PC-9 (cell line): ENCODE data around the gene FAM222B. TPM values are rescaled to one million over a fixed set of nuclear protein-coding genes. Genes with fewer than 3 reads are reported as not detected.
A peak's percentile ranks its signal among the peaks of the same experiment; 100 is the strongest.
"Not testable (repeated sequence)": the region's sequence is repeated elsewhere in the genome, so short reads cannot be mapped to it uniquely, and the experiment has no call there.

ENCODE experiments used
- BruUV-seq: library from RNA; stranded (reverse); fragments of 400-500 nt; replicated peaks from 2 replicates; lab custom pipeline; 2021; lab: Mats Ljungman, UMichigan
- CTCF ChIA-PET: fragments of 300-600 bp; sonication (Branson Sonifier 250); formaldehyde crosslinking; loops from one replicate; lab custom pipeline; 2022; ENCODE audit warnings: antibody characterized with exemption; lab: Charles Lee
- POLR2A ChIA-PET: fragments of 300-600 bp; sonication (Branson Sonifier 250); formaldehyde crosslinking; loops from one replicate; lab custom pipeline; 2022; ENCODE audit warnings: antibody characterized with exemption; ENCODE audit not compliant: unreplicated experiment; lab: Charles Lee
- DNase-seq, 2 experiments: peaks; one replicate each; pipeline versions ENCODE4 v3.0.0 to v3.0.0-alpha.2; 2015 to 2022; ENCODE audit warnings: mixed read lengths in 1 of 2
- H2AFZ ChIP-seq: fragments of 200-600 bp; sonication (generic); 2 replicates; pipeline ENCODE4 v1.8.1; 2017; ENCODE audit warnings: antibody characterized with exemption
- H3F3A ChIP-seq: fragments of 200-600 bp; sonication (generic); 2 replicates; pipeline ENCODE4 v1.8.1; 2017; ENCODE audit warnings: antibody characterized with exemption, mild to moderate bottlenecking, low read depth; ENCODE audit not compliant: insufficient read depth
- H3K27ac ChIP-seq: fragments of 200-600 bp; sonication (generic); 2 replicates; pipeline ENCODE4 v1.6.1; 2016; ENCODE audit warnings: mixed run types
- H3K27me3 ChIP-seq: fragments of 200-600 bp; sonication (generic); 2 replicates; pipeline ENCODE4 v1.6.1; 2016; ENCODE audit warnings: low read depth, mixed run types; ENCODE audit not compliant: insufficient read depth
- H3K36me3 ChIP-seq: fragments of 200-600 bp; sonication (generic); 2 replicates; pipeline ENCODE4 v1.6.1; 2016; ENCODE audit warnings: low read depth, mixed run types
- H3K4me1 ChIP-seq: fragments of 200-600 bp; sonication (generic); replicated peaks from 2 replicates; pipeline ENCODE4 v1.6.1; 2016; ENCODE audit warnings: mixed run types; ENCODE audit not compliant: insufficient read depth
- H3K4me2 ChIP-seq: fragments of 200-600 bp; sonication (generic); 2 replicates; pipeline ENCODE4 v1.6.1; 2017; ENCODE audit warnings: mixed run types
- H3K4me3 ChIP-seq: fragments of 200-600 bp; sonication (generic); 2 replicates; pipeline ENCODE4 v1.6.1; 2016; ENCODE audit warnings: mixed run types
- H3K79me2 ChIP-seq: fragments of 200-600 bp; sonication (generic); 2 replicates; pipeline ENCODE4 v1.6.1; 2017; ENCODE audit warnings: low read depth, mixed run types
- H3K9me2 ChIP-seq: fragments of 200-600 bp; sonication (generic); 2 replicates; pipeline ENCODE4 v1.8.1; 2017; ENCODE audit warnings: mild to moderate bottlenecking; ENCODE audit not compliant: insufficient read depth
- H3K9me3 ChIP-seq: fragments of 200-600 bp; sonication (generic); 2 replicates; pipeline ENCODE4 v1.8.1; 2016; ENCODE audit warnings: low read depth; ENCODE audit not compliant: insufficient read depth
- H4K20me1 ChIP-seq: fragments of 200-600 bp; sonication (generic); 2 replicates; pipeline ENCODE4 v1.8.1; 2017; ENCODE audit not compliant: insufficient read depth
- CTCF ChIP-seq: fragments of 200-600 bp; sonication (generic); conservative IDR thresholded peaks from 2 replicates; pipeline ENCODE4 v1.6.1; 2017; ENCODE audit warnings: mixed run types, antibody characterized with exemption, mild to moderate bottlenecking, moderate library complexity
- EZH2 ChIP-seq: fragments of 200-600 bp; sonication (generic); IDR thresholded peaks from 2 replicates; pipeline ENCODE4 v1.8.0; 2017; ENCODE audit warnings: antibody characterized with exemption, low read depth
- intact Hi-C: fragments of 100-400 bp; cut with micrococcal nuclease; formaldehyde crosslinking; loops from one replicate; pipeline ENCODE4 v1.10.0; 2022; ENCODE audit not compliant: unreplicated experiment
- total RNA-seq: library from RNA; stranded (reverse); gene quantifications from 2 replicates; pipeline ENCODE4 v1.2.3, GENCODE V29; 2021

Gene FAM222B
- total RNA-seq, 1 experiment from 2014 or later: 26.4 TPM

GRCh38 chr17:28725166-28725659, 117.4 kb downstream of the FAM222B start:
- peaks cover 51% of the 10 kb centered on the region for H3K4me1 ChIP-seq
- peak; percentile 39 to 66 for DNase-seq
- peak overlapping the region; percentile 97 for H3K4me2 ChIP-seq
- intact Hi-C loops: loop anchor here (10.0 kb wide), 1 partner anchor 390 kb away; no protein-coding TSS in a partner anchor
- 0 out of 2 replicates have a peak overlapping the region, but pooled peaks have one; percentile 65 for H2AFZ ChIP-seq
- peak overlapping the region; percentile 82 for H3K27ac ChIP-seq
- ChIA-PET CTCF (interaction anchor here (2.8 kb wide), 1 partner anchor 21 kb away, joined by 47 read pairs; no protein-coding TSS in a partner anchor), POLR2A (interaction anchor here (0.6 to 1.7 kb wide), 4 partner anchors 22 to 227 kb away, joined by 3 to 34 read pairs (median 4); no protein-coding TSS in a partner anchor)
- no peaks in the 10 kb centered on the region for H3K9me2 ChIP-seq
- TF ChIP-seq EZH2: no peak
- no peak; the same call in 1 of the 2 replicates for TF ChIP-seq CTCF
- no peaks in the 10 kb centered on the region for H3K27me3 ChIP-seq
- peaks cover 85% of the 10 kb centered on the region for H3F3A ChIP-seq
- peaks cover 44% of the 10 kb centered on the region for H4K20me1 ChIP-seq
- BruUV-seq: TSS peak; percentile 33
- peaks cover 59% of the 10 kb centered on the region for H3K79me2 ChIP-seq
- H3K9me3 ChIP-seq: no peaks in the 10 kb centered on the region
- H3K4me3 ChIP-seq: peak overlapping the region; percentile 87
- H3K36me3 ChIP-seq: peaks cover 35% of the 10 kb centered on the region

DNA sequence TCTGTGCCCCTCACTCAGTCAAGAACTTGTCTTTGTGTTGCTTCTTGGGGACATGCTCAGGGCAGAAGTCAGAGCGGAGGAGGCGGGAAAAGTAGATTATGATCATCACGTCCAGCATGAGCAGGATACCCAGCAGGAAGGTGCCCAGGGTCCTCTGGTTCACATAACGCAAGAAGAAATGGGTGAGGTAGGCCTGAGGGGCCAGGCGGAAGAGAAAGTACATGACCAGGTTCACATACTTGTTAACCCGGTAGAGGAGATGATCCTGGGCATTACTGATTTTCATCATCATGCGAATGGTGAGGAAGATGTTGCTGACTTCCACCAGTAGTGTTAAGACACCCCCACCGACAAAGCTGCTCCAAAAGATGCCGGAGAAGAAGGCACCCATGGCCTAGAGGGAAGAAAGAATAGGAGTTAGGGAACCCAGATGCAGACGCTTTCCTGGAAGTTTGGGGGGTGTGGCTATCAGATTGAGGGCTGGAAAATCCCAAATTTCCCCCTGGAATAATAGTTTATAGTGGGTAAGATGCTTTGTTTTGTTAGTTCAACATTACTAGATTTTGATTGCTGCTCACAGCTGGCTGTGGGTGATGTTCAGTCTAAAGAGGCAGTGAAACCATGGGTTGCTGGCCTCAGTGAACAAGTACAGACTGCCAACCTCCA, 118.0 kb downstream of the FAM222B start:
- Histone ChIP-seq H3F3A (peaks cover 83% of the 10 kb centered on the region), H2AFZ (no peak overlapping the region), H3K9me3 (no peaks in the 10 kb centered on the region), H3K27ac (peak overlapping the region; percentile 82), H4K20me1 (peaks cover 44% of the 10 kb centered on the region), H3K4me3 (peak overlapping the region; percentile 87), H3K79me2 (peaks cover 60% of the 10 kb centered on the region), H3K36me3 (peaks cover 36% of the 10 kb centered on the region), H3K4me1 (peaks cover 47% of the 10 kb centered on the region), H3K27me3 (no peaks in the 10 kb centered on the region), H3K9me2 (no peaks in the 10 kb centered on the region), H3K4me2 (peak overlapping the region; percentile 97)
- DNase-seq: no peak
- intact Hi-C loops: loop anchor here (1.0 to 10.0 kb wide), 2 partner anchors 225 to 390 kb away; no protein-coding TSS in a partner anchor
- CTCF ChIA-PET: no interaction called here
- POLR2A ChIA-PET: interaction anchor here (0.7 to 1.3 kb wide), 2 partner anchors 22 to 227 kb away, joined by 3 to 4 read pairs; no protein-coding TSS in a partner anchor
- BruUV-seq: no TSS peak
- TF ChIP-seq EZH2 (no peak), CTCF (no peak)

DNA sequence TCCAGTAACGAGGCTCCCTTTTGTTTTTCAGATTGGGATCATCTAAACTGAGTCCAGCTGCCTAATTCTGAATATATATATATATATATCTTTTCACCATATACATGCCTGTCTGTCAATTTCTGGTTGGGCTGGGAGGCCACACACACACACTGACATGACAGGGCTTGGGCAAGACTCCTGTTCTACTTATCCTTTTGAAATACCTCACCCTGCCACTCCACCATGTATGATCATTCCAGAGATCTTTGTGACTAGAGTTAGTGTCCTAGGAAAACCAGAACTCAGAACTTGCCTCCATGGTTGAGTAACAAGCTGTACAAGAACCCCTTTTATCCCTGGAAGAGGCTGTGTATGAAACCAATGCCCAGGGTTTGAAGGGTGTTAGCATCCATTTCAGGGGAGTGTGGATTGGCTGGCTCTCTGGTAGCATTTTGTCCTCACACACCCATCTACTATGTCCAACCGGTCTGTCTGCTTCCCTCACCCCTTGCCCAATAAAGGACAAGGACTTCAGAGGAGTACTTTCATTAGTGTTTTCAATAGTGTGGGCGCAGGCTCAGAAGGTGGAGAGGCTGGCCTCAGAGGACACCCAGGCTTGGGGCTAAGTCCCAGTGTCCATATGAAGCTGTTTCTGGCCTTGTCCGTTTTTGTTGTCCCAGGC, 118.6 kb downstream of the FAM222B start:
- H3K4me1 ChIP-seq: peaks cover 41% of the 10 kb centered on the region
- H3K9me2 ChIP-seq, BruUV-seq, H2AFZ ChIP-seq, CTCF ChIA-PET, POLR2A ChIA-PET, H3K9me3 ChIP-seq, H3K27me3 ChIP-seq: not testable (repeated sequence)
- H3F3A ChIP-seq: peaks cover 81% of the 10 kb centered on the region
- DNase-seq: peak; percentile 57 to 76
- peak overlapping the region; percentile 82 for H3K27ac ChIP-seq
- intact Hi-C loops: loop anchor here (1.0 to 10.0 kb wide), 2 partner anchors 225 to 391 kb away; no protein-coding TSS in a partner anchor
- H3K79me2 ChIP-seq: peaks cover 55% of the 10 kb centered on the region
- peak overlapping the region; percentile 87 for H3K4me3 ChIP-seq
- peak overlapping the region; percentile 97 for H3K4me2 ChIP-seq
- H3K36me3 ChIP-seq: peaks cover 36% of the 10 kb centered on the region
- H4K20me1 ChIP-seq: peaks cover 44% of the 10 kb centered on the region
